ENCODE measurements around the gene RASGRP1.

DNA sequence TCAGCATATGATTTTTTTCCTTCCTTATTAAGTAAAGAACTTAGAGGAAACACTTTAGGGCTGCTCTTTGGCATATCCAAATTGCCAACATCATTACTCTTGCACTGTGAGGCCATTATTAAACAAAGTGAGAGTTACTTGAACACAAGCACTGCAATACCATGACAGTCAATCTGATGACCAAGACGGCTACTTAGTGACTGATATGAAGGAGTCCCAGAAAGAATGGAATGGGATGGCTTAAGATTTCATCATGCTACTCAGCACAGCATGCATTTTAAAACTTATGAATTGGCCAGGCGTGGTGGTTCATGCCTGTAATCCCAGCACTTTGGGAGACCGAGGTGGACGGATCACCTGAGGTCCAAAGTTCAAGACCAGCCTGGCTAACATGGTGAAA, 55.5 kb downstream of the RASGRP1 start:
- TF ChIP-seq, protein P1, sequence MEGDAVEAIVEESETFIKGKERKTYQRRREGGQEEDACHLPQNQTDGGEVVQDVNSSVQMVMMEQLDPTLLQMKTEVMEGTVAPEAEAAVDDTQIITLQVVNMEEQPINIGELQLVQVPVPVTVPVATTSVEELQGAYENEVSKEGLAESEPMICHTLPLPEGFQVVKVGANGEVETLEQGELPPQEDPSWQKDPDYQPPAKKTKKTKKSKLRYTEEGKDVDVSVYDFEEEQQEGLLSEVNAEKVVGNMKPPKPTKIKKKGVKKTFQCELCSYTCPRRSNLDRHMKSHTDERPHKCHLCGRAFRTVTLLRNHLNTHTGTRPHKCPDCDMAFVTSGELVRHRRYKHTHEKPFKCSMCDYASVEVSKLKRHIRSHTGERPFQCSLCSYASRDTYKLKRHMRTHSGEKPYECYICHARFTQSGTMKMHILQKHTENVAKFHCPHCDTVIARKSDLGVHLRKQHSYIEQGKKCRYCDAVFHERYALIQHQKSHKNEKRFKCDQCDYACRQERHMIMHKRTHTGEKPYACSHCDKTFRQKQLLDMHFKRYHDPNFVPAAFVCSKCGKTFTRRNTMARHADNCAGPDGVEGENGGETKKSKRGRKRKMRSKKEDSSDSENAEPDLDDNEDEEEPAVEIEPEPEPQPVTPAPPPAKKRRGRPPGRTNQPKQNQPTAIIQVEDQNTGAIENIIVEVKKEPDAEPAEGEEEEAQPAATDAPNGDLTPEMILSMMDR (IDR thresholded peaks at IDR 0.05) = no peak
- TF ChIP-seq, protein P2, sequence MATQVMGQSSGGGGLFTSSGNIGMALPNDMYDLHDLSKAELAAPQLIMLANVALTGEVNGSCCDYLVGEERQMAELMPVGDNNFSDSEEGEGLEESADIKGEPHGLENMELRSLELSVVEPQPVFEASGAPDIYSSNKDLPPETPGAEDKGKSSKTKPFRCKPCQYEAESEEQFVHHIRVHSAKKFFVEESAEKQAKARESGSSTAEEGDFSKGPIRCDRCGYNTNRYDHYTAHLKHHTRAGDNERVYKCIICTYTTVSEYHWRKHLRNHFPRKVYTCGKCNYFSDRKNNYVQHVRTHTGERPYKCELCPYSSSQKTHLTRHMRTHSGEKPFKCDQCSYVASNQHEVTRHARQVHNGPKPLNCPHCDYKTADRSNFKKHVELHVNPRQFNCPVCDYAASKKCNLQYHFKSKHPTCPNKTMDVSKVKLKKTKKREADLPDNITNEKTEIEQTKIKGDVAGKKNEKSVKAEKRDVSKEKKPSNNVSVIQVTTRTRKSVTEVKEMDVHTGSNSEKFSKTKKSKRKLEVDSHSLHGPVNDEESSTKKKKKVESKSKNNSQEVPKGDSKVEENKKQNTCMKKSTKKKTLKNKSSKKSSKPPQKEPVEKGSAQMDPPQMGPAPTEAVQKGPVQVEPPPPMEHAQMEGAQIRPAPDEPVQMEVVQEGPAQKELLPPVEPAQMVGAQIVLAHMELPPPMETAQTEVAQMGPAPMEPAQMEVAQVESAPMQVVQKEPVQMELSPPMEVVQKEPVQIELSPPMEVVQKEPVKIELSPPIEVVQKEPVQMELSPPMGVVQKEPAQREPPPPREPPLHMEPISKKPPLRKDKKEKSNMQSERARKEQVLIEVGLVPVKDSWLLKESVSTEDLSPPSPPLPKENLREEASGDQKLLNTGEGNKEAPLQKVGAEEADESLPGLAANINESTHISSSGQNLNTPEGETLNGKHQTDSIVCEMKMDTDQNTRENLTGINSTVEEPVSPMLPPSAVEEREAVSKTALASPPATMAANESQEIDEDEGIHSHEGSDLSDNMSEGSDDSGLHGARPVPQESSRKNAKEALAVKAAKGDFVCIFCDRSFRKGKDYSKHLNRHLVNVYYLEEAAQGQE (IDR thresholded peaks at IDR 0.05; ENCODE audit: insufficient read depth in 1 of 2, low read depth in 2 of 2, low read length in 1 of 2) = no peak
